MM.1S (cell line): Measurements from ENCODE around the gene IFT80.

Experiments used
- CTCF ChIP-seq: fragments of 300-600 bp; sonication (generic); IDR thresholded peaks from 2 replicates; pipeline ENCODE4 v1.5.1; 2016; ENCODE audit warnings: antibody characterized with exemption, low read length, mixed read lengths
- EZH2 ChIP-seq: fragments of 300-600 bp; sonication (generic); optimal IDR thresholded peaks from 2 replicates; pipeline ENCODE3; 2017; ENCODE audit warnings: low read depth, mild to moderate bottlenecking, antibody characterized with exemption, low read length, mixed read lengths
- EZH2phosphoT487 ChIP-seq: fragments of 300-600 bp; sonication (generic); IDR thresholded peaks from 2 replicates; pipeline ENCODE4 v1.6.1; 2018; ENCODE audit warnings: antibody characterized with exemption, low read length

- no peak for TF ChIP-seq CTCF
- no peak for TF ChIP-seq EZH2
- no peak for TF ChIP-seq EZH2phosphoT487
Observed at GRCh38 chr3:160210799-160211221, 188.2 kb downstream of the IFT80 start.
